Measurements from ENCODE around the gene ST6GALNAC3.

DNA sequence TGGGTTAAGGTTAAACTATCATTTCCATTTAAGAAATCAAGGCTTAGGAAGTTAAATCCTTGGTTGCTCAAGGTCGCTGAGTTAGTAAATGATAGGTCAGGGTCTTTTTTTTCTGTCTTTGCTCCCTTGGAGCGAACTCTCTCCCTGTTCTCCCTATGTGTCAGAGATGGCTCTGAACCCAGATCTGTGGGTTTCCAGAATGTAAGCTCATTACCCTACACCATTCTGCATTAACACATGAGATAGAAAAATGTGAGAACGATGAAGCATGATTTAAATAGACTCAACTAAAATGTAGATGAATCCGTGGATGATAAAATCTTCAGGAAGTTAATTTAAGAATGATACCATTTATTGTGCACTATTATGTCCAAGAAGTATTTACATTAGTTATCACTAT, 25.0 kb upstream of the ST6GALNAC3 start:
- TF ChIP-seq GATA2 (IDR thresholded peaks at IDR 0.05; ENCODE audit: low read depth, low read length): no peak
- no peak for TF ChIP-seq GATA3 (IDR thresholded peaks at IDR 0.05; ENCODE audit: low read depth, low read length)
